ENCODE results near the gene CISD3.

CISD3 gene

GRCh38 chr17:38761612-38762011 is 31.5 kb downstream of the CISD3 start:
- no peak for FAIRE-seq
- no peak for DNase-seq (ENCODE audit: insufficient read length, low spot score)

GRCh38 chr17:38762231-38762630 is 32.1 kb downstream of the CISD3 start:
- FAIRE-seq (no peak), DNase-seq (ENCODE audit: insufficient read length, low spot score) (no peak)

GRCh38 chr17:38766341-38766740 is 36.2 kb downstream of the CISD3 start:
- DNase-seq (ENCODE audit: insufficient read length, low spot score) (no peak), FAIRE-seq (no peak)

- no peak for FAIRE-seq
- no peak for DNase-seq (ENCODE audit: insufficient read length, low spot score)
Observed at GRCh38 chr17:38768417-38768816, 38.3 kb downstream of the CISD3 start.

- DNase-seq (ENCODE audit: insufficient read length, low spot score) = no peak
- FAIRE-seq = no peak
Observed at GRCh38 chr17:38773258-38773657, 43.1 kb downstream of the CISD3 start.

- FAIRE-seq = no peak
- DNase-seq (ENCODE audit: insufficient read length, low spot score) = no peak
Observed at GRCh38 chr17:38777641-38778250, 47.6 kb downstream of the CISD3 start.

GRCh38 chr17:38779965-38780752 is 50.0 kb downstream of the CISD3 start:
- FAIRE-seq (no peak), DNase-seq (ENCODE audit: insufficient read length, low spot score) (no peak)

GRCh38 chr17:38783227-38783626 is 53.1 kb downstream of the CISD3 start:
- DNase-seq (ENCODE audit: insufficient read length, low spot score) (no peak), FAIRE-seq (no peak)

All from HTR-8/SVneo (cell line).